ENCODE results near the gene KCTD18. TPM values are rescaled to one million over a fixed set of nuclear protein-coding genes. Genes with fewer than 3 reads are reported as not detected.

KCTD18 gene
- total RNA-seq, 2 donors from 2014 or later, result 14.8 to 31.7 TPM

- no peak for DNase-seq (ENCODE audit: low spot score)
- TF ChIP-seq CTCF (IDR thresholded peaks at IDR 0.05), result no peak
- no peak overlapping the region for H3K27ac ChIP-seq
- no peaks in the 10 kb centered on the region for H3K9me3 ChIP-seq
- peaks cover 29% of the 10 kb centered on the region for H3K36me3 ChIP-seq
- ATAC-seq (ENCODE audit: insufficient number of reproducible peaks, low FRiP score, low read depth), result no peak
- no peaks in the 10 kb centered on the region for H3K27me3 ChIP-seq (replicated peaks; ENCODE audit: insufficient read depth)
- H3K4me1 ChIP-seq (ENCODE audit: control insufficient read depth in 1 of 2, low read depth in 2 of 2), result no peaks in the 10 kb centered on the region
- no peak overlapping the region for H3K4me3 ChIP-seq
Observed at GRCh38 chr2:200472853-200473464, 36.9 kb downstream of the KCTD18 start.

- H3K9me3 ChIP-seq, result no peaks in the 10 kb centered on the region
- H3K27me3 ChIP-seq (replicated peaks; ENCODE audit: insufficient read depth), result no peaks in the 10 kb centered on the region
- peaks cover 0 to 8% of the 10 kb centered on the region in 2 donors for H3K4me1 ChIP-seq (ENCODE audit: control insufficient read depth in 1 of 2, low read depth in 2 of 2)
- ATAC-seq (ENCODE audit: insufficient number of reproducible peaks, low FRiP score, low read depth) (no peak), DNase-seq (ENCODE audit: low spot score) (no peak)
- no peak for TF ChIP-seq CTCF (IDR thresholded peaks at IDR 0.05)
- no peak overlapping the region for H3K4me3 ChIP-seq
- H3K27ac ChIP-seq, result no peak overlapping the region
- peaks cover 29% of the 10 kb centered on the region for H3K36me3 ChIP-seq
Observed at GRCh38 chr2:200471928-200472645, 37.8 kb downstream of the KCTD18 start.

DNA sequence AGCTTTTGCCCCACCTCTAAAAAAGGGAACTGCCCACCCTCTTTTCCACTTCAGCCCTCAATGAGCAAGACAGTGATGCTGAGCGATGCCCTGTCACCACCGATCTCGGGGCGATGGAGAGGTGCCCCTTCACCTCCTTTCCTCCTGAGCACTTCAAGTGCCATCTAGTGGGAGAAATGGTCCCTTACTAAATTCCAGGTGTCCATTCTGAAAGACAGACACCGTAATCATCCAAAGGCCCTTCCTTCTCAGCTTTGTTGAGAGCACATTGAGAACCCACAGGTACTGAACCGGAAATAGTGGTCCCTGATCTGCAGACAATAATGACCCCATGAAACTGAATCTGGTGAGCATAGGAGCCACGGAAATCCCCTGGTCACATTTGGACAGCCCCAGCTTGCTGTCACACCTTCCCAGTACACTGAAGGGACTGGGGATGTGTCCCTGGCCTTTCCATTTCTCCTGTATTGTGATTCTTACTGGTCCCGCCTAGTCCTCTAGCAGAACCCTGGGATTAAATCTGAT lies 38.5 kb downstream of the KCTD18 start:
- Histone ChIP-seq H3K27ac (no peak overlapping the region), H3K9me3 (no peaks in the 10 kb centered on the region), H3K4me1 (ENCODE audit: control insufficient read depth in 1 of 2, low read depth in 2 of 2) (peaks cover 0 to 12% of the 10 kb centered on the region in 2 donors), H3K27me3 (replicated peaks; ENCODE audit: insufficient read depth) (no peaks in the 10 kb centered on the region), H3K4me3 (no peak overlapping the region), H3K36me3 (peaks cover 25% of the 10 kb centered on the region)
- peak; percentile 32 for TF ChIP-seq CTCF (IDR thresholded peaks at IDR 0.05)
- ATAC-seq (ENCODE audit: insufficient number of reproducible peaks, low FRiP score, low read depth) (no peak), DNase-seq (ENCODE audit: low spot score) (no peak)

- Histone ChIP-seq H3K27me3 (replicated peaks; ENCODE audit: insufficient read depth) (no peaks in the 10 kb centered on the region), H3K36me3 (peaks cover 23% of the 10 kb centered on the region), H3K27ac (no peak overlapping the region), H3K4me3 (no peak overlapping the region), H3K4me1 (ENCODE audit: control insufficient read depth in 1 of 2, low read depth in 2 of 2) (peaks cover 0 to 14% of the 10 kb centered on the region in 2 donors), H3K9me3 (no peaks in the 10 kb centered on the region)
- TF ChIP-seq CTCF (IDR thresholded peaks at IDR 0.05), result no peak
- DNase-seq (ENCODE audit: low spot score) (no peak), ATAC-seq (ENCODE audit: insufficient number of reproducible peaks, low FRiP score, low read depth) (no peak)
Observed at GRCh38 chr2:200470230-200470629, 39.6 kb downstream of the KCTD18 start.

- TF ChIP-seq CTCF (IDR thresholded peaks at IDR 0.05), result no peak
- no peaks in the 10 kb centered on the region for H3K27me3 ChIP-seq (replicated peaks; ENCODE audit: insufficient read depth)
- H3K27ac ChIP-seq, result no peak overlapping the region
- peaks cover 18% of the 10 kb centered on the region for H3K36me3 ChIP-seq
- H3K4me3 ChIP-seq, result no peak overlapping the region
- H3K4me1 ChIP-seq (ENCODE audit: control insufficient read depth in 1 of 2, low read depth in 2 of 2), result peaks cover 0 to 14% of the 10 kb centered on the region in 2 donors
- no peak for ATAC-seq (ENCODE audit: insufficient number of reproducible peaks, low FRiP score, low read depth)
- no peaks in the 10 kb centered on the region for H3K9me3 ChIP-seq
- no peak for DNase-seq (ENCODE audit: low spot score)
Observed at GRCh38 chr2:200469708-200470211, 40.1 kb downstream of the KCTD18 start.

All from thoracic aorta (tissue), 2 donors.